Natural killer cell (primary cell): ENCODE measurements around the gene ACADSB. TPM values are rescaled to one million over a fixed set of nuclear protein-coding genes. Genes with fewer than 3 reads are reported as not detected.

Source experiments
- ATAC-seq, 3 donors: fragments of 150-1000 bp in 2 of 3; fragments of 200-7000 bp in 1 of 3; cut with Tn5 transposase; 1 replicate in 1 of 3; 2 replicates in 2 of 3; pipeline ENCODE4 v1.10.0; 2021; ENCODE audit warnings: mild to moderate bottlenecking in 2 of 3, moderate library complexity in 2 of 3
- DNase-seq, 2 donors: peaks; one replicate each; pipeline versions ENCODE4 v3.0.0 to v3.0.0-alpha.2; 2013 to 2021; ENCODE audit warnings: mixed read lengths in 1 of 2
- H3K27ac ChIP-seq: one replicate; pipeline ENCODE4 v1.5.1; 2013; ENCODE audit warnings: mild to moderate bottlenecking, low read length
- H3K27me3 ChIP-seq: one replicate; pipeline ENCODE4 v1.6.1; 2013; ENCODE audit warnings: low read length; ENCODE audit not compliant: control insufficient read depth, insufficient read depth
- H3K36me3 ChIP-seq: one replicate; pipeline ENCODE4 v1.6.1; 2013; ENCODE audit warnings: low read length; ENCODE audit not compliant: control insufficient read depth, insufficient read depth
- H3K4me1 ChIP-seq: one replicate; pipeline ENCODE4 v1.6.1; 2013; ENCODE audit warnings: low read length; ENCODE audit not compliant: control insufficient read depth, insufficient read depth
- H3K4me3 ChIP-seq: one replicate; pipeline ENCODE4 v1.5.1; 2013; ENCODE audit warnings: low read length
- H3K9me3 ChIP-seq: one replicate; pipeline ENCODE4 v1.6.1; 2013; ENCODE audit warnings: low read length; ENCODE audit not compliant: control insufficient read depth, insufficient read depth
- H3K27ac Mint-ChIP-seq, 2 donors: one replicate each; pipeline ENCODE4 v1.8.0; 2022; ENCODE audit warnings: mild to moderate bottlenecking in 2 of 2, mixed read lengths in 2 of 2, moderate library complexity in 1 of 2
- H3K27me3 Mint-ChIP-seq, 2 donors: one replicate each; pipeline ENCODE4 v1.8.0; 2022; ENCODE audit warnings: low read depth in 2 of 2, mixed read lengths in 2 of 2
- H3K36me3 Mint-ChIP-seq: one replicate; pipeline ENCODE4 v1.8.0; 2022; ENCODE audit warnings: mixed read lengths
- H3K4me1 Mint-ChIP-seq, 2 donors: one replicate each; pipeline ENCODE4 v1.8.0; 2022; ENCODE audit warnings: mixed read lengths in 2 of 2
- H3K4me3 Mint-ChIP-seq: one replicate; pipeline ENCODE4 v1.8.0; 2022; ENCODE audit warnings: mild to moderate bottlenecking, moderate library complexity, mixed read lengths
- H3K9me3 Mint-ChIP-seq, 2 donors: one replicate each; pipeline ENCODE4 v1.8.0; 2022; ENCODE audit warnings: mixed read lengths in 2 of 2
- CTCF ChIP-seq: fragments of 200-600 bp; IDR thresholded peaks from one replicate; pipeline ENCODE4 v1.8.0; 2022; ENCODE audit warnings: antibody characterized with exemption
- WGBS: methylation state at CpG from one replicate; pipeline ENCODE4 v1.1.7; 2013; ENCODE audit warnings: missing lambda C conversion rate; ENCODE audit not compliant: insufficient coverage; 5-methylcytosine and 5-hydroxymethylcytosine counted together
- intact Hi-C: fragments of 100-400 bp; cut with micrococcal nuclease; formaldehyde crosslinking; loops from one replicate; pipeline ENCODE4 v1.14.2; 2022
- total RNA-seq, 4 donors: library from RNA; stranded (reverse); fragments of 120-200 nt in 1 of 4; gene quantifications; one replicate each; pipeline versions ENCODE4 v1.2.3 to v1.2.4, GENCODE V29; 2013 to 2022

The ACADSB gene
- total RNA-seq, 3 donors from 2014 or later (not counting 1 experiment from before 2014, with no cell fraction given): 20.8 to 27.3 (median 22.4) TPM

GRCh38 chr10:123045961-123046731 lies 37.3 kb downstream of the ACADSB start:
- Mint-ChIP-seq H3K4me3 (no peak overlapping the region), H3K36me3 (no peaks in the 10 kb centered on the region), H3K27ac (no peak overlapping the region), H3K9me3 (no peaks in the 10 kb centered on the region), H3K4me1 (peaks cover 0 to 7% of the 10 kb centered on the region in 2 donors), H3K27me3 (no peaks in the 10 kb centered on the region)
- H3K27me3 ChIP-seq: no peaks in the 10 kb centered on the region
- no peak for TF ChIP-seq CTCF
- H3K9me3 ChIP-seq: no peaks in the 10 kb centered on the region
- H3K36me3 ChIP-seq: peaks cover 24% of the 10 kb centered on the region
- no peak overlapping the region for H3K27ac ChIP-seq
- no peak for DNase-seq
- H3K4me1 ChIP-seq: no peaks in the 10 kb centered on the region
- no peak overlapping the region for H3K4me3 ChIP-seq
- intact Hi-C loops: no loop called here
- ATAC-seq: no peak
- 53% methylated on average over 3 of the region's 4 CpGs for WGBS

- no peaks in the 10 kb centered on the region for H3K4me1 ChIP-seq
- H3K27ac ChIP-seq: no peak overlapping the region
- Mint-ChIP-seq H3K27me3 (peaks cover 0 to 10% of the 10 kb centered on the region in 2 donors), H3K4me1 (no peaks in the 10 kb centered on the region), H3K36me3 (no peaks in the 10 kb centered on the region), H3K9me3 (no peaks in the 10 kb centered on the region), H3K4me3 (no peak overlapping the region), H3K27ac (no peak overlapping the region)
- 90% methylated on average over 1 of the region's 3 CpGs for WGBS
- no peak for ATAC-seq
- H3K36me3 ChIP-seq: no peaks in the 10 kb centered on the region
- DNase-seq: no peak
- intact Hi-C loops: no loop called here
- no peaks in the 10 kb centered on the region for H3K27me3 ChIP-seq
- TF ChIP-seq CTCF: no peak
- no peak overlapping the region for H3K4me3 ChIP-seq
- no peaks in the 10 kb centered on the region for H3K9me3 ChIP-seq
Observed at GRCh38 chr10:123057968-123058367, 49.2 kb downstream of the ACADSB start.

- Mint-ChIP-seq H3K4me3 (no peak overlapping the region), H3K9me3 (no peaks in the 10 kb centered on the region), H3K4me1 (no peaks in the 10 kb centered on the region), H3K27ac (no peak overlapping the region), H3K27me3 (peaks cover 8 to 36% of the 10 kb centered on the region in 2 donors), H3K36me3 (no peaks in the 10 kb centered on the region)
- 90% methylated on average over 2 of the region's 2 CpGs for WGBS
- H3K4me1 ChIP-seq: no peaks in the 10 kb centered on the region
- no peaks in the 10 kb centered on the region for H3K27me3 ChIP-seq
- H3K27ac ChIP-seq: no peak overlapping the region
- no peaks in the 10 kb centered on the region for H3K9me3 ChIP-seq
- H3K36me3 ChIP-seq: no peaks in the 10 kb centered on the region
- no peak for ATAC-seq
- no peak overlapping the region for H3K4me3 ChIP-seq
- TF ChIP-seq CTCF: no peak
- intact Hi-C loops: no loop called here
- no peak for DNase-seq
Observed at GRCh38 chr10:123061865-123062264, 53.1 kb downstream of the ACADSB start.

GRCh38 chr10:123062726-123063125 lies 53.9 kb downstream of the ACADSB start:
- TF ChIP-seq CTCF: no peak
- H3K36me3 ChIP-seq: no peaks in the 10 kb centered on the region
- H3K27me3 Mint-ChIP-seq: peaks cover 8 to 37% of the 10 kb centered on the region in 2 donors
- H3K4me3 Mint-ChIP-seq: no peak overlapping the region
- DNase-seq: no peak
- WGBS: 86% methylated on average over 10 of the region's 10 CpGs
- intact Hi-C loops: no loop called here
- no peaks in the 10 kb centered on the region for H3K4me1 ChIP-seq
- H3K4me3 ChIP-seq: no peak overlapping the region
- no peak overlapping the region for H3K27ac Mint-ChIP-seq
- H3K27ac ChIP-seq: no peak overlapping the region
- no peaks in the 10 kb centered on the region for H3K4me1 Mint-ChIP-seq
- no peaks in the 10 kb centered on the region for H3K27me3 ChIP-seq
- H3K9me3 ChIP-seq: no peaks in the 10 kb centered on the region
- H3K36me3 Mint-ChIP-seq: no peaks in the 10 kb centered on the region
- ATAC-seq: no peak
- H3K9me3 Mint-ChIP-seq: no peaks in the 10 kb centered on the region
